A673 (cell line): ENCODE results near the gene TNFAIP8.

Experiments used
- CTCF ChIP-seq: fragments of 300-800, 200-600 bp; sonication (generic); conservative IDR thresholded peaks from 2 replicates; pipeline ENCODE4 v1.5.1; 2017; ENCODE audit warnings: low read depth, mild to moderate bottlenecking, antibody characterized with exemption, low read length, moderate library complexity, mixed read lengths
- EZH2 ChIP-seq: fragments of 200-600 bp; sonication (generic); IDR thresholded peaks from 2 replicates; pipeline ENCODE4 v1.6.1; 2017; ENCODE audit warnings: borderline replicate concordance, low read depth, mild to moderate bottlenecking, mixed read lengths, antibody characterized with exemption, low read length; ENCODE audit not compliant: poor library complexity, severe bottlenecking

- TF ChIP-seq CTCF (no peak), EZH2 (no peak)
Observed at GRCh38 chr5:119324842-119325241, 31.0 kb upstream of the TNFAIP8 start.
